OCI-LY7 (cell line): Measurements from ENCODE around the gene SMCR8.

Source experiments
- EZH2phosphoT487 ChIP-seq: fragments of 200-600 bp; sonication (generic); IDR thresholded peaks from 2 replicates; pipeline ENCODE4 v1.6.1; 2018; ENCODE audit warnings: low read depth, borderline replicate concordance, mild to moderate bottlenecking, mixed run types, antibody characterized with exemption, low read length, moderate library complexity, mixed read lengths
- TF ChIP-seq, protein P1 (sequence below): fragments of 200-600 bp; sonication (generic); conservative IDR thresholded peaks from 2 replicates; pipeline ENCODE4 v1.5.1; 2014; ENCODE audit warnings: mild to moderate bottlenecking, antibody characterized with exemption, low read length, moderate library complexity, mixed read lengths

DNA sequence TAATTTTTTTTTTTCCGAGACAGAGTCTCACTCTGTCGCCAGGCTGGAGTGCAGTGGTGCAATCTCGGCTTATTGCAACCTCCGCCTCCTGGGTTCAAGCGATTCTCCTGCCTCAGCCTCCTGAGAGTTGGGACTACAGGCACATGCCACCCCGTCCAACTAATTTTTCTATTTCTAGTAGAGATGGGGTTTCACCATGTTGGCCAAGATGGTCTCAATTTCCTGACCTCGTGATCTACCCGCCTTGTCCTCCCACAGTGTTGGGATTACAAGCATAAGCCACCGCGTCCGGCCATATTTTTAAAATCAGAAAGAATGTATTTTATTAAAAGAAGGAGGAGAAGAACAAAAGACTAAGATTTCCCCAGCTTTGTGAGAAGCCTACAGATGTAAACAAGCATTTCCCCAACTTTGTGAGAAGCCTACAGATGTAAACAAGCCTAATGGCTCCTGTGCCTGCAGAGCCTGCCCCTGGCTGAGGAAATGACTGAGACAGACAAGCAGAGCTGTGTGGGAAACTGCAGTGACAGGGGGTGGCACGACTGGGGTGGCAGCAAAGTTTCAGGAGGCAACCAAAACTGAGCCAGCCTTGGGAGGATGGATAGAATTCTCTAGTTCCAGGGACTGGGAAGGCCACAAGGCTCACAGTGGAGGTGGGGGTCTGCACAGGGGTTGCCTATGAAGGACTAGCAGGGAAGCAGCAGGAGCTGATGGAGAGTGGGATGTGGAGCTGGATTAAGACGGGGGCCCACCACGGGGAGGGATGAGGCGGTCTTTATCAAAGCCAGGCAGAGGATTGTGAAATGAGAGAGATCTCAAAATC is 23.2 kb upstream of the SMCR8 start:
- TF ChIP-seq, protein P1, sequence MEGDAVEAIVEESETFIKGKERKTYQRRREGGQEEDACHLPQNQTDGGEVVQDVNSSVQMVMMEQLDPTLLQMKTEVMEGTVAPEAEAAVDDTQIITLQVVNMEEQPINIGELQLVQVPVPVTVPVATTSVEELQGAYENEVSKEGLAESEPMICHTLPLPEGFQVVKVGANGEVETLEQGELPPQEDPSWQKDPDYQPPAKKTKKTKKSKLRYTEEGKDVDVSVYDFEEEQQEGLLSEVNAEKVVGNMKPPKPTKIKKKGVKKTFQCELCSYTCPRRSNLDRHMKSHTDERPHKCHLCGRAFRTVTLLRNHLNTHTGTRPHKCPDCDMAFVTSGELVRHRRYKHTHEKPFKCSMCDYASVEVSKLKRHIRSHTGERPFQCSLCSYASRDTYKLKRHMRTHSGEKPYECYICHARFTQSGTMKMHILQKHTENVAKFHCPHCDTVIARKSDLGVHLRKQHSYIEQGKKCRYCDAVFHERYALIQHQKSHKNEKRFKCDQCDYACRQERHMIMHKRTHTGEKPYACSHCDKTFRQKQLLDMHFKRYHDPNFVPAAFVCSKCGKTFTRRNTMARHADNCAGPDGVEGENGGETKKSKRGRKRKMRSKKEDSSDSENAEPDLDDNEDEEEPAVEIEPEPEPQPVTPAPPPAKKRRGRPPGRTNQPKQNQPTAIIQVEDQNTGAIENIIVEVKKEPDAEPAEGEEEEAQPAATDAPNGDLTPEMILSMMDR: no peak
- TF ChIP-seq EZH2phosphoT487: no peak
